ENCODE measurements around the gene UBASH3A.

Gene UBASH3A

GRCh38 chr21:42358261-42358660 lies 45.4 kb upstream of the UBASH3A start:
- Histone ChIP-seq H3K4me1 (ENCODE audit: control insufficient read depth in 1 of 2, insufficient read depth in 2 of 2, low read length in 2 of 2) (no peaks in the 10 kb centered on the region), H2BK12ac (ENCODE audit: low read length) (no peak overlapping the region), H2AK5ac (ENCODE audit: low read length) (no peak overlapping the region), H3K9me3 (ENCODE audit: insufficient read depth, low read depth, low read length) (peaks cover 8% of the 10 kb centered on the region), H3K4ac (ENCODE audit: low read depth, low read length) (no peak overlapping the region), H3K27ac (ENCODE audit: low read depth, low read length) (no peak overlapping the region), H3K23ac (ENCODE audit: low read length) (no peak overlapping the region), H3K4me2 (ENCODE audit: low read length) (no peak overlapping the region), H2BK120ac (ENCODE audit: insufficient read depth, low read length, poor library complexity) (no peak overlapping the region), H2AFZ (ENCODE audit: insufficient read depth, low read length, poor library complexity) (no peak overlapping the region), H4K8ac (ENCODE audit: low read depth, low read length) (no peak overlapping the region), H4K12ac (ENCODE audit: low read depth, low read length) (no peak overlapping the region), H3K79me2 (ENCODE audit: control insufficient read depth, insufficient read depth, low read length, poor library complexity) (no peaks in the 10 kb centered on the region), H3K27me3 (ENCODE audit: insufficient read depth, low read length) (no peaks in the 10 kb centered on the region), H3K18ac (ENCODE audit: low read length) (no peak overlapping the region), H3K36me3 (ENCODE audit: control insufficient read depth in 1 of 2, insufficient read depth in 2 of 2, low read length in 2 of 2) (no peaks in the 10 kb centered on the region), H2BK5ac (ENCODE audit: low read depth, low read length, poor library complexity) (no peak overlapping the region), H3K79me1 (ENCODE audit: low read length) (no peaks in the 10 kb centered on the region), H3K4me3 (ENCODE audit: low read depth, low read length) (no peak overlapping the region), H3K9ac (ENCODE audit: low read length) (no peak overlapping the region), H3K14ac (ENCODE audit: low read length) (no peak overlapping the region), H4K91ac (ENCODE audit: low read depth, low read length) (no peak overlapping the region)
- DNase-seq = no peak
- WGBS (ENCODE audit: extremely low coverage, insufficient coverage, insufficient read length) = no CpG with 5 or more reads among the region's 12 CpGs

DNA sequence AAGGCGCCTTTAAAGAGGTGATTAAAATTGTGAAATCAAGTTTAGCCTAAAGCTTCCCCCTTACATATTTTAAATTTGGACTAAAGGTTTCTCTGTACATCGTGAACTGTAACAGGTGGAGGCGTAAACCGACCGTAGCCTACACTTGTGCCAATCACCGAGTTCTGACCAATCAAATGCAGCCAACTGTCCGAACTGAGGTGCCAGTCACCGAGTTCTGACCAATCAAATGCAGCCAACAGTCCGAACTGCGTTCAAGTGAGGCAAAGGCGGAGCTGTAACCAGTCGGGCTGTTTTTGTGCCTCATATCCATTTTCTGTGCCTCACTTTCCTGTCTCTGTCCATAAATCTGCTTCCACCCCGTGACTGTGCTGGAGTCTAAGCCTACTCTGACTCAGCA lies 44.8 kb upstream of the UBASH3A start:
- H3K36me3 ChIP-seq (ENCODE audit: control insufficient read depth in 1 of 2, insufficient read depth in 2 of 2, low read length in 2 of 2) = no peaks in the 10 kb centered on the region
- H3K4me2 ChIP-seq (ENCODE audit: low read length) = no peak overlapping the region
- H3K4me1 ChIP-seq (ENCODE audit: control insufficient read depth in 1 of 2, insufficient read depth in 2 of 2, low read length in 2 of 2) = no peaks in the 10 kb centered on the region
- H3K4me3 ChIP-seq (ENCODE audit: low read depth, low read length) = no peak overlapping the region
- no peak overlapping the region for H4K12ac ChIP-seq (ENCODE audit: low read depth, low read length)
- no peak overlapping the region for H3K9ac ChIP-seq (ENCODE audit: low read length)
- H3K23ac ChIP-seq (ENCODE audit: low read length) = no peak overlapping the region
- H3K4ac ChIP-seq (ENCODE audit: low read depth, low read length) = no peak overlapping the region
- H3K27ac ChIP-seq (ENCODE audit: low read depth, low read length) = no peak overlapping the region
- peak; percentile 13 to 62 for DNase-seq
- no peak overlapping the region for H3K18ac ChIP-seq (ENCODE audit: low read length)
- H4K91ac ChIP-seq (ENCODE audit: low read depth, low read length) = no peak overlapping the region
- peaks cover 8% of the 10 kb centered on the region for H3K9me3 ChIP-seq (ENCODE audit: insufficient read depth, low read depth, low read length)
- H2BK5ac ChIP-seq (ENCODE audit: low read depth, low read length, poor library complexity) = no peak overlapping the region
- H2AK5ac ChIP-seq (ENCODE audit: low read length) = no peak overlapping the region
- H2AFZ ChIP-seq (ENCODE audit: insufficient read depth, low read length, poor library complexity) = no peak overlapping the region
- H3K14ac ChIP-seq (ENCODE audit: low read length) = no peak overlapping the region
- H2BK120ac ChIP-seq (ENCODE audit: insufficient read depth, low read length, poor library complexity) = no peak overlapping the region
- no peaks in the 10 kb centered on the region for H3K27me3 ChIP-seq (ENCODE audit: insufficient read depth, low read length)
- no peak overlapping the region for H2BK12ac ChIP-seq (ENCODE audit: low read length)
- H4K8ac ChIP-seq (ENCODE audit: low read depth, low read length) = no peak overlapping the region
- H3K79me2 ChIP-seq (ENCODE audit: control insufficient read depth, insufficient read depth, low read length, poor library complexity) = no peaks in the 10 kb centered on the region
- no peaks in the 10 kb centered on the region for H3K79me1 ChIP-seq (ENCODE audit: low read length)
- WGBS (ENCODE audit: extremely low coverage, insufficient coverage, insufficient read length) = no CpG with 5 or more reads among the region's 13 CpGs

DNA sequence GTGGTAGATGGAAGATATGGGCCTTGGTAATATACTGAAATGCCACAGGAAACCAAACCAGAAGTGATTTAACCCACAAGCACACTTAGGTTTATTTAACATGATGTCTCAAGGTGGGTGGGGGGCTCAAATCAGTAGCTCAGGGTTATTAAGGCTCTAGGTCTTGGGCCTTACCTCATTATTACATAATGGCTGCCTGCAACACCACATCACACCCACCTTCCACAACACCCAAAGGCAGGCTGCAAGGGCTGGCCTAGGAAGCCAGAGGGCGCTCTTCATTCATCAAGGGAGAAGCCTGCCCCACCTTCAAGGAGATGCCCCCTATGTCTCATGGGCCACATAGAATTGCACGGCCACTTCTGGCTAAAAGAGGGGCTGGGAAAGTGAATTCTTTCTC lies 43.4 kb upstream of the UBASH3A start:
- Histone ChIP-seq H4K91ac (ENCODE audit: low read depth, low read length) (no peak overlapping the region), H3K27me3 (ENCODE audit: insufficient read depth, low read length) (no peaks in the 10 kb centered on the region), H3K36me3 (ENCODE audit: control insufficient read depth in 1 of 2, insufficient read depth in 2 of 2, low read length in 2 of 2) (no peaks in the 10 kb centered on the region), H4K12ac (ENCODE audit: low read depth, low read length) (no peak overlapping the region), H3K4me3 (ENCODE audit: low read depth, low read length) (no peak overlapping the region), H3K9ac (ENCODE audit: low read length) (no peak overlapping the region), H2AFZ (ENCODE audit: insufficient read depth, low read length, poor library complexity) (no peak overlapping the region), H3K27ac (ENCODE audit: low read depth, low read length) (no peak overlapping the region), H2BK5ac (ENCODE audit: low read depth, low read length, poor library complexity) (no peak overlapping the region), H3K18ac (ENCODE audit: low read length) (no peak overlapping the region), H3K9me3 (ENCODE audit: insufficient read depth, low read depth, low read length) (peaks cover 8% of the 10 kb centered on the region), H3K4me1 (ENCODE audit: control insufficient read depth in 1 of 2, insufficient read depth in 2 of 2, low read length in 2 of 2) (peaks cover 0 to 2% of the 10 kb centered on the region in 2 experiments), H3K4me2 (ENCODE audit: low read length) (no peak overlapping the region), H2BK12ac (ENCODE audit: low read length) (no peak overlapping the region), H3K79me1 (ENCODE audit: low read length) (no peaks in the 10 kb centered on the region), H3K23ac (ENCODE audit: low read length) (no peak overlapping the region), H2AK5ac (ENCODE audit: low read length) (no peak overlapping the region), H3K79me2 (ENCODE audit: control insufficient read depth, insufficient read depth, low read length, poor library complexity) (no peaks in the 10 kb centered on the region), H3K4ac (ENCODE audit: low read depth, low read length) (no peak overlapping the region), H3K14ac (ENCODE audit: low read length) (no peak overlapping the region), H2BK120ac (ENCODE audit: insufficient read depth, low read length, poor library complexity) (no peak overlapping the region), H4K8ac (ENCODE audit: low read depth, low read length) (no peak overlapping the region)
- no CpG with 5 or more reads among the region's 2 CpGs for WGBS (ENCODE audit: extremely low coverage, insufficient coverage, insufficient read length)
- peak in 1 of 2 donors; percentile 31 for DNase-seq

DNA sequence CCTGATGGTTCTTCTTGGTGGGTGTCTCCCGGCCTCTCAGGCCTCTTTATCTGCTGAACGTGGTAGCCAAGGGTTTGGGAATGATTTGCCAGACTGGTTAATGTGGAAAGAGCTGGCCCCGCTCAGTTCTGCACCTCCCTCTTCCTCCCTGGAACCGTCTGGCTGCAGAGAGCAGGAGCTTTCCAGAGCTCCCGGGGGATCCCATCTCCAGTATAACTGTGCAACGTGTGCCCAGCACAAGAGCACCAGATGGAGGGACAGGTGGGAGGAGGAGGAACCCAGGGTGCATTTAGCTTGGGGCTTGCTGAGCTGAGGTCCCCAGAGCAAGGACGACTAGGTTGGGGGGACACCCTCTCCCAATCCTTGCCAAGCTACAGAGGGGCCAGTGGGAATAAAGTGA lies 42.4 kb upstream of the UBASH3A start:
- H3K18ac ChIP-seq (ENCODE audit: low read length) = no peak overlapping the region
- no peak overlapping the region for H2BK5ac ChIP-seq (ENCODE audit: low read depth, low read length, poor library complexity)
- H3K4me2 ChIP-seq (ENCODE audit: low read length) = no peak overlapping the region
- no peak overlapping the region for H4K8ac ChIP-seq (ENCODE audit: low read depth, low read length)
- H2AFZ ChIP-seq (ENCODE audit: insufficient read depth, low read length, poor library complexity) = no peak overlapping the region
- H3K4me3 ChIP-seq (ENCODE audit: low read depth, low read length) = no peak overlapping the region
- no CpG with 5 or more reads among the region's 7 CpGs for WGBS (ENCODE audit: extremely low coverage, insufficient coverage, insufficient read length)
- H3K27ac ChIP-seq (ENCODE audit: low read depth, low read length) = no peak overlapping the region
- no peak overlapping the region for H4K12ac ChIP-seq (ENCODE audit: low read depth, low read length)
- no peak overlapping the region for H3K23ac ChIP-seq (ENCODE audit: low read length)
- H2BK120ac ChIP-seq (ENCODE audit: insufficient read depth, low read length, poor library complexity) = no peak overlapping the region
- no peak overlapping the region for H3K14ac ChIP-seq (ENCODE audit: low read length)
- no peak overlapping the region for H3K4ac ChIP-seq (ENCODE audit: low read depth, low read length)
- H4K91ac ChIP-seq (ENCODE audit: low read depth, low read length) = no peak overlapping the region
- no peak overlapping the region for H3K9ac ChIP-seq (ENCODE audit: low read length)
- peaks cover 8% of the 10 kb centered on the region for H3K9me3 ChIP-seq (ENCODE audit: insufficient read depth, low read depth, low read length)
- DNase-seq = no peak
- H3K79me1 ChIP-seq (ENCODE audit: low read length) = no peaks in the 10 kb centered on the region
- no peak overlapping the region for H2BK12ac ChIP-seq (ENCODE audit: low read length)
- H3K79me2 ChIP-seq (ENCODE audit: control insufficient read depth, insufficient read depth, low read length, poor library complexity) = no peaks in the 10 kb centered on the region
- H3K4me1 ChIP-seq (ENCODE audit: control insufficient read depth in 1 of 2, insufficient read depth in 2 of 2, low read length in 2 of 2) = peaks cover 0 to 2% of the 10 kb centered on the region in 2 experiments
- H2AK5ac ChIP-seq (ENCODE audit: low read length) = no peak overlapping the region
- H3K27me3 ChIP-seq (ENCODE audit: insufficient read depth, low read length) = no peaks in the 10 kb centered on the region
- H3K36me3 ChIP-seq (ENCODE audit: control insufficient read depth in 1 of 2, insufficient read depth in 2 of 2, low read length in 2 of 2) = no peaks in the 10 kb centered on the region
